Stomach (tissue), 4 donors: ENCODE results near the gene CD109.

Experiments
- EP300 ChIP-seq: sonication (generic); formaldehyde crosslinking; IDR thresholded peaks from one replicate; pipeline ENCODE4 v1.6.1; 2017; ENCODE audit warnings: antibody characterized with exemption
- POLR2A ChIP-seq, 4 donors: fragments of 450-650 bp; IDR thresholded peaks; one replicate each; pipeline ENCODE4 v1.6.1; 2016; ENCODE audit warnings: antibody characterized with exemption in 4 of 4, control low read depth in 2 of 4, mild to moderate bottlenecking in 1 of 4, moderate library complexity in 1 of 4
- POLR2AphosphoS5 ChIP-seq, 3 donors: sonication (generic); formaldehyde crosslinking; IDR thresholded peaks; one replicate each; pipeline ENCODE4 v1.6.1; 2016; ENCODE audit warnings: antibody characterized with exemption in 3 of 3
- TF ChIP-seq, protein P1 (sequence below), 7 experiments: fragments of 450-650 bp in 4 of 7; fragments of 200-600 bp in 3 of 7; sonication (generic) in 3 of 7; IDR thresholded peaks; one replicate each; pipeline ENCODE4 v1.5.1; 2016 to 2019; ENCODE audit warnings: antibody characterized with exemption in 7 of 7, control low read depth in 2 of 7, mild to moderate bottlenecking in 1 of 7

DNA sequence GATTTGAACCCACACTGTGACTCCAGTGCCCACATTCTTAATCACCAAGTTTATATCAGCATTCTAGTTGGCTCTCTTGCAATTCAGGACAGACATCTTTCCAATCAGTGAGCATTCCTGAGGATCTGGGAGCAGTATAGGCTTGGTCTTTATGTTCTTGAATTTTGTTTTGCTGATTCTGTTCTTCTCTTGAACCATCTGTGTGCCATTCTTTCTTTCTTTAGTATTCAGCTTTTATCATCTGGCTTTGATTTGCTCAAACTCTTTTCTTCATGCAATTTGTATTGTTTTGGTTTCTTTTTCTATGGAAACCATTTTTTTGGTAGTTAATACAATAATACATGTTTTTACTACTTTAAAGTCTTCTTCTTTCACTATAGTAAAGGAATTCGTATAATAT, 162.4 kb downstream of the CD109 start:
- TF ChIP-seq, protein P1, sequence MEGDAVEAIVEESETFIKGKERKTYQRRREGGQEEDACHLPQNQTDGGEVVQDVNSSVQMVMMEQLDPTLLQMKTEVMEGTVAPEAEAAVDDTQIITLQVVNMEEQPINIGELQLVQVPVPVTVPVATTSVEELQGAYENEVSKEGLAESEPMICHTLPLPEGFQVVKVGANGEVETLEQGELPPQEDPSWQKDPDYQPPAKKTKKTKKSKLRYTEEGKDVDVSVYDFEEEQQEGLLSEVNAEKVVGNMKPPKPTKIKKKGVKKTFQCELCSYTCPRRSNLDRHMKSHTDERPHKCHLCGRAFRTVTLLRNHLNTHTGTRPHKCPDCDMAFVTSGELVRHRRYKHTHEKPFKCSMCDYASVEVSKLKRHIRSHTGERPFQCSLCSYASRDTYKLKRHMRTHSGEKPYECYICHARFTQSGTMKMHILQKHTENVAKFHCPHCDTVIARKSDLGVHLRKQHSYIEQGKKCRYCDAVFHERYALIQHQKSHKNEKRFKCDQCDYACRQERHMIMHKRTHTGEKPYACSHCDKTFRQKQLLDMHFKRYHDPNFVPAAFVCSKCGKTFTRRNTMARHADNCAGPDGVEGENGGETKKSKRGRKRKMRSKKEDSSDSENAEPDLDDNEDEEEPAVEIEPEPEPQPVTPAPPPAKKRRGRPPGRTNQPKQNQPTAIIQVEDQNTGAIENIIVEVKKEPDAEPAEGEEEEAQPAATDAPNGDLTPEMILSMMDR (IDR thresholded peaks at IDR 0.05) = no peak
- TF ChIP-seq POLR2A (IDR thresholded peaks at IDR 0.05) (no peak), POLR2AphosphoS5 (IDR thresholded peaks at IDR 0.05) (no peak), EP300 (no peak)
